Activated CD4-positive, alpha-beta T cell treated with anti-CD3 and anti-CD28 coated beads for 4 hours (primary cell): ENCODE results near the gene SGCD.

Experiments used
- DNase-seq, 2 donors: peaks; one replicate each; pipeline ENCODE4 v3.0.0-alpha.2; 2020

Gene SGCD

GRCh38 chr5:156523607-156524006, 196.6 kb downstream of the SGCD start:
- no peak for DNase-seq

- no peak for DNase-seq
Observed at GRCh38 chr5:156526081-156526925, 199.3 kb downstream of the SGCD start.

- DNase-seq, result no peak
Observed at GRCh38 chr5:156527611-156528010, 200.6 kb downstream of the SGCD start.

DNA sequence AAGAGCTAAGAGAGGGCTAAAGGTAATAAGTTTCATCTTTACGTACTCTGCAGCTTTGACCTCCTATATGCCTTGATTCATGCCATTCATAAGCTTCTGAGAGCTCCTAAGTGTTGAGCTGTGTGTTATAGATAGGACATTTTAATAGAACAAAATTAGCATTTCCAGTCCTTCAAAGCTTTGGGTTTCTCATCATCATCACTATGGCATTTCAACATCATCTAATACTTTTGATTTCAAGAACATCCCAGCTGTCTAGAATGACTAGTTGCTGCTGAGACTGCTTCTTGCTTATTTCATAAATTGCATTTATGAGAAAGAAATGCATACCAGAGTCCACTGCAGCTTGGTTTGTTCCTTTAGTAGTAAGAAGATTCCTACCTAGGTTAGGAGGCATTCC, 201.7 kb downstream of the SGCD start:
- no peak for DNase-seq

- no peak for DNase-seq
Observed at GRCh38 chr5:156529892-156530291, 202.9 kb downstream of the SGCD start.

DNA sequence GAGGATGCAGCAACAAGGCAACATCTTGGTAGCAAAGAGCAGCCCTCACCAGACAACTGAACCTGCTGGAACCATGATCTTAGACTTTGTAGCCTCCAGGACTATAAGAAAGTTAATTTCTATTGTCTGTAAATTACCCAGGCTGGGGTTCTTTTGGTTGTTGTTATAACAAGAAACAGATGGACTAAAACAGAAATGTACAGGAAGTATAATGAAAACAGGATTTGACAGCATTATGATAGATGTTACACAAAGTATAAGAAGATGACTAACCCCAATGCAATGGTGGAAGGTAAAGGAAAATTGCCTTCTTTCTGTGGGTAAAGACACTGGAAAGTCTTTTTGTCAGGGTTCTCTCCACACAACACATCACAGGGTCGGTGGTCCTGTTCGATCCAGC, 204.2 kb downstream of the SGCD start:
- no peak for DNase-seq

DNA sequence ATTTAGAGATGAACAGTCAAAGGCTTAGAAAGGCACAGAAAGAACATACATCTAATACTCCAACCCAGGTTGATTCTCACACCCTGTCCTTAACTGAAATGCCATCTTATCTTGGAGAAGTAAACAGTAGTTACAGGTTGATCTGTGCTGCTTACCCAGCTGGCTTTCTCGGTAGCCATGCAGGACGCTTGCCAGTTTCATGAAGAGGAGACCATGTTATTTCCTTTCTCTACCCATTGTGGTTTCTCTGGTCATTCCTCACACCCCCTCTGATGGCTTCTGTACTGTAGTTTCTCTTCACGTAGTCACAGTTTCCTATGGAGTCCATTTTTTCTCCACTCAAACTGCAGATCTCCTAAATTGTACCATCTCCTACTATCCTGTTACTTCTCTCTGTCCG, 206.0 kb downstream of the SGCD start:
- no peak for DNase-seq

DNA sequence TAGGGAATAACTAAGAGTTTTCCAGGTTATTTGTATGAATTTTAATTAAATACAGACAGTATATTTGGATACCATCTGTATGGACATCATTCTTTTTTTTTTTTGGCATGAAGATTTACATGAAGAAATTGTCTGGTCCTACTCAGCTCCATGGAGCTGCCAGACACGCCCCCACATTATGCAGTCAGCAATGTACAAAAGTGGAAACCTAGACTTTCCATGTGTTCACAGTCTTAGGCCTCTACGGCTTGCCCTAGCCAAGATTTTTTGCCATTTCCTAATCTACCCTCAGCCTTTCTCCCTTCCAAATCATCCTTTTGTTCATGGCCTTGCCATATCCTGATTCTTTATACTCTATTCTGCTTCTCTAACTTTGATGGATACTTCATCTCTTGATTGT, 207.1 kb downstream of the SGCD start:
- no peak for DNase-seq

GRCh38 chr5:156534906-156535485, 208.0 kb downstream of the SGCD start:
- DNase-seq, result no peak

- DNase-seq, result no peak
Observed at GRCh38 chr5:156540491-156540890, 213.5 kb downstream of the SGCD start.

- no peak for DNase-seq
Observed at GRCh38 chr5:156541582-156541981, 214.6 kb downstream of the SGCD start.

- DNase-seq, result no peak
Observed at GRCh38 chr5:156543348-156544145, 216.6 kb downstream of the SGCD start.

- no peak for DNase-seq
Observed at GRCh38 chr5:156552855-156553358, 225.9 kb downstream of the SGCD start.

DNA sequence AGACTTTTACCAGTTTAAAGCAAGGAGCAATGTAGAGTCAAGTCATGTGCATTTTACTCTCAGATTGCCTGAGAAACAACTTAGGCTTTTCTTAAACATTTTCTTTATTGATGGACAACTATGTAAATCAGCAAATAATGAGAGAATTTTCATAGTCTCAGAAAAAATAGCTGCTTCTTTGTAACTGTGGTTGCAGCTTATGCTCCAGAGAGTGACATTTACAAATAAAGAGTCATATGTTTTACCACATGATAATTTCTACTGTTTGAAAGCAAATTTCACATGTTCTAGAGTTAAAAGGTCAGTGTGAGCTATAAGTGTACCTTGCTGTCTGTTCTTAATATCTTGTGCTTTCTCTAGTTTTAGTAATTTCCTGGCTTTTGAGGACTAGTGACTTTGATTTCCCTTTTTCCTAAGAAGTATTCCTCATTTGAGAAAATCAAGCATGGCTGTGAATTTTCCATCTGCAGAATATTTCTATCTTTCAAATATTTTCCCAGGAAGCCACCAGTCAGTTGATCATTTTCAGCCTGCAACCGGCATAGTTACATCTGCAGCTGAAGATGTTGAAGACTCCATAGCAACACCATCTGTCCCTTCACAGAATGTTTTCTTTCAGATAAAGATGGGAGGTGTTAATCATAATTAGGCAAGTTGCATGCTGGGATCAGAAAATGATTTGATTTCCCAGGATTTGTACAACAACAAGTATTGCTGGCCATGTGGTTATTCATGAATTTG, 229.9 kb downstream of the SGCD start:
- DNase-seq, result no peak

DNA sequence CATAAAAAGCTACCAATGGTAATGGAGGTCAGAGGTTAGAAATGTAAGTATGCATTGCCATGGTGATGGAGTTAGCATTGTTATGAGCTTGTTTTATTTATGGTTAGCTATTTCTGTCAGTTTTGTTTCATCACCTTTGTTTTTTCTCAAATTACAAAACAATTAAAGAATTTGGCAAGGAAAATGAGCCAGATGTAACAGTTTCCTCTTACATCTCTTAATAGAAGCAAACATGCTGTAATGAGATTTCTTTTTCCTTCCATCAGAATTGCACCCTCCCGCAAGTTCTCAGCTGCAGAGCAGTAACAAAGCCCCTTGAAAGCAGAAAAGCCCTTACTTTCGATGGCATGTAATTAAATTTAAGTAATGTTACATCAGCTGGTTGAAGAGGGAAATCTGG, 233.0 kb downstream of the SGCD start:
- no peak for DNase-seq

- DNase-seq, result no peak
Observed at GRCh38 chr5:156561651-156562050, 234.7 kb downstream of the SGCD start.

DNA sequence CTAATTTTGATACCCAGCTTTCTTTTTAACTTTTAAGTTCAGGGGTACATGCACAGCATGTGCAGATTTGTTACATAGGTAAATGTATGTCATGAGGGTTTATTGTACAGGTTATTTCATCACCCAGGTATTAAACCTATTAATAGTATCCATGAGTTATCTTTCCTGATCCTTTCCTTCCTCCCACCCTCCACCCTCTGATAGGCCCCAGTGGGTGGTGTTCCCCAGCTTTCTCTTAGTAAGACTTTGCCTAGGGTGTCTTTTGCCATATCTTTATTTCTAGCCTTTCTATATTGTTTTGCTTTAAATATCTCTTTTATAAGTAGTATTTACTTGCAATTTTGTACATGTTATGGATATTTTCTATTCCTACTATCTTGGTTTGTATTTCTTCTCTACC, 243.7 kb downstream of the SGCD start:
- DNase-seq, result no peak

GRCh38 chr5:156581725-156582124, 254.8 kb downstream of the SGCD start:
- no peak for DNase-seq

GRCh38 chr5:156582193-156582598, 255.2 kb downstream of the SGCD start:
- DNase-seq, result no peak

GRCh38 chr5:156584871-156585270, 257.9 kb downstream of the SGCD start:
- no peak for DNase-seq

GRCh38 chr5:156585999-156586398, 259.0 kb downstream of the SGCD start:
- DNase-seq, result no peak

- DNase-seq, result no peak
Observed at GRCh38 chr5:156587012-156587411, 260.0 kb downstream of the SGCD start.

- DNase-seq, result no peak
Observed at GRCh38 chr5:156588306-156588705, 261.3 kb downstream of the SGCD start.
